ENCODE data around the gene BSDC1.

Gene BSDC1

DNA sequence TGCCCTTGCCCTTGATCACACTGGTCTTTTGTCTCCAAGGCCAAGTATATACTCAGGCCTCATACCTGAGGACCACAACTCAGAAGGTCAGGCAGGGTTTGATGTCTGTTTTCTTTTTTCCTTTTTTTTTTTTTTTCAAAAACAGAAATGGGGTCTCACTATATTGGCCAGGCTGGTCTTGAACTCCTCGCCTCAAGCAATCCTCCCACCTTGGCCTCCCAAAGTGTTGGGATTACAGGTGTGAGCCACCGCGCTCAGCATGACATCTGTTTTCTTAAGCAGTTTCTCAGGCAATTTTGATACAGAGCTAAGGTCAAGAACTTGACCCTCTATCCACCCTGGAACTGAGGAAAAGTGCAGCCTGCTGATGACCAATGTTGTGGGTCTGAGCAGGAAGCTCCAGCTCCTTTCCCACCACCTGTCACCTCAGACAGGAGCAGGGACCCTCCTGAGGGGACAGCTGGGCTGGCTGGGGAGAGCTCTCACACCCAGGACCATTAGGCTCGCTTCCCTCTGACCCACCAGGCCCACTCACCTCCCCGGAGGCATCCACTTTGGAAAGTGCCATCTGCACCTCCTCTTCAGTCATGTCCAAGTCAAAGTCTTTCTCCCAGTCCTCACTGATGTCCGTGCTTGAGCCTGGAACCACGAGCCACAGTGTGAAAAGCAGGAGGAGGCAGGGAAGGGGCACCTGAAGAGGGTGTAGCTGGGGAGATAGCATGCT lies 26.2 kb downstream of the BSDC1 start:
- ChIA-PET POLR2A (no interaction called here), CTCF (interaction anchor here (1.1 to 1.9 kb wide), 3 partner anchors 32 to 153 kb away, joined by 3 to 8 read pairs (median 4); partner anchors contain the start of gene MARCKSL1)
- Histone ChIP-seq H3K9me3 (ENCODE audit: control extremely low read depth in 1 of 5, control insufficient read depth in 4 of 5, insufficient read depth in 2 of 5, low read depth in 1 of 5, low read length in 4 of 5) (no peaks in the 10 kb centered on the region), H3K4me3 (ENCODE audit: control insufficient read depth in 1 of 7, extremely low read depth in 1 of 7, insufficient read depth in 4 of 7, low read depth in 2 of 7, low read length in 6 of 7) (no peak overlapping the region), H3K27ac (ENCODE audit: insufficient read depth in 1 of 2, low read depth in 1 of 2, low read length in 2 of 2, poor library complexity in 1 of 2, severe bottlenecking in 2 of 2) (no peak overlapping the region), H3K4me1 (ENCODE audit: control extremely low read depth in 1 of 4, control insufficient read depth in 4 of 4, insufficient read depth in 4 of 4, low read length in 3 of 4) (peaks cover 0 to 16% (median 10%) of the 10 kb centered on the region in 4 experiments), H3K27me3 (replicated peaks in 2 of 5; ENCODE audit: control insufficient read depth in 4 of 5, insufficient read depth in 5 of 5, low read length in 4 of 5) (no peaks in the 10 kb centered on the region), H3K36me3 (ENCODE audit: control insufficient read depth in 4 of 4, insufficient read depth in 4 of 4, low read length in 3 of 4) (peaks cover 4 to 71% (median 54%) of the 10 kb centered on the region in 4 experiments)
- no peak for DNase-seq
- 80% methylated on average over 1 of the region's 7 CpGs for WGBS (ENCODE audit: insufficient coverage)

DNA sequence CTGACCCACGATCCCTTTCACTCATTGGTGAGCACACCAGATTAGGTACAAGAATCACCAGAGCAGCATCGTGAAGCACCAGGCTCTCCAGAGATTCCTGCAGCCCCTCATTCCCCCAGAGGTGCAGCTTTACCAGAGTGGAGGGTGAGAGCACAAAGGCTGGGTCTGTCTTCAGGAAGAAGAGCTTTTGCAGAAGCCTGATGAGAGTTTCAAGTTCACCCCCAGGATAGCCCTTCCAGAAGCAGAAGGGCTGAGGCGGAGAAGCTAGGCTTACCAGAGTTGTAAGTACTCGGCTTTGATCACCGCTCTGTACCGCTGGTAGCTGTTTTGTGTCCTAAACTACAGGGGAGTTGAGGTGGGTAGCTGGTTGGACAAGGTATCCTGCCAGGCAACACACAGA lies 28.8 kb downstream of the BSDC1 start:
- H3K4me3 ChIP-seq (ENCODE audit: control insufficient read depth in 1 of 7, extremely low read depth in 1 of 7, insufficient read depth in 4 of 7, low read depth in 2 of 7, low read length in 6 of 7), result no peak overlapping the region
- ChIA-PET POLR2A (interaction anchor here (0.6 to 1.3 kb wide), 2 partner anchors 28 to 260 kb away, joined by 4 to 7 read pairs; no protein-coding TSS in a partner anchor), CTCF (interaction anchor here (0.9 to 1.7 kb wide), 7 partner anchors 12 to 29 kb away, joined by 3 to 4 read pairs (median 3); partner anchors contain the start of gene MARCKSL1)
- peaks cover 0 to 14% (median 2%) of the 10 kb centered on the region in 5 experiments for H3K27me3 ChIP-seq (replicated peaks in 2 of 5; ENCODE audit: control insufficient read depth in 4 of 5, insufficient read depth in 5 of 5, low read length in 4 of 5)
- no peak overlapping the region for H3K27ac ChIP-seq (ENCODE audit: insufficient read depth in 1 of 2, low read depth in 1 of 2, low read length in 2 of 2, poor library complexity in 1 of 2, severe bottlenecking in 2 of 2)
- DNase-seq, result no peak
- no peaks in the 10 kb centered on the region for H3K9me3 ChIP-seq (ENCODE audit: control extremely low read depth in 1 of 5, control insufficient read depth in 4 of 5, insufficient read depth in 2 of 5, low read depth in 1 of 5, low read length in 4 of 5)
- peaks cover 0 to 14% (median 11%) of the 10 kb centered on the region in 4 experiments for H3K4me1 ChIP-seq (ENCODE audit: control extremely low read depth in 1 of 4, control insufficient read depth in 4 of 4, insufficient read depth in 4 of 4, low read length in 3 of 4)
- 98% methylated on average over 6 of the region's 6 CpGs for WGBS (ENCODE audit: insufficient coverage)
- H3K36me3 ChIP-seq (ENCODE audit: control insufficient read depth in 4 of 4, insufficient read depth in 4 of 4, low read length in 3 of 4), result peaks cover 2 to 59% (median 48%) of the 10 kb centered on the region in 4 experiments

DNA sequence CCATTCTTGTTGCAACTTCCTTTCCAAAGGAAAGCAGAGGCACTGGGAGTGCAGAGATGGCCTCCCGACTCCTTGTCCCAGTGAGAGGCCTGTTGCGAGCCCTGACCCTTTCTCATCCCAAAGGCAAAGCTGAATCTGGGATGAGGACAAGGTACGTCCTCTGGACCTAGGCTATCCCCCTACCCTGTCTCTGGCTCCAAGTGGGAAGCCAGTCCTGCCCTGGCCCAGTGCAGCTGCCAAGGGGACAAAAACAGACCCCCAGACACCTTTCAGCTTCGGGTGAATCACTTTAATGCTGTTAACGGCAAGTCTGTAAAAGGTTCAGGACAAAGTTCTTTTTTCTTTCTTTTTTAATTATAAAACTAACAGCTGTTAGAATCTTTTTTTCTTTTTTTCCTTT lies 29.4 kb downstream of the BSDC1 start:
- H3K4me1 ChIP-seq (ENCODE audit: control extremely low read depth in 1 of 4, control insufficient read depth in 4 of 4, insufficient read depth in 4 of 4, low read length in 3 of 4), result peaks cover under 1 to 16% (median 13%) of the 10 kb centered on the region in 4 experiments
- H3K9me3 ChIP-seq (ENCODE audit: control extremely low read depth in 1 of 5, control insufficient read depth in 4 of 5, insufficient read depth in 2 of 5, low read depth in 1 of 5, low read length in 4 of 5), result no peaks in the 10 kb centered on the region
- H3K4me3 ChIP-seq (ENCODE audit: control insufficient read depth in 1 of 7, extremely low read depth in 1 of 7, insufficient read depth in 4 of 7, low read depth in 2 of 7, low read length in 6 of 7), result no peak overlapping the region
- H3K27ac ChIP-seq (ENCODE audit: insufficient read depth in 1 of 2, low read depth in 1 of 2, low read length in 2 of 2, poor library complexity in 1 of 2, severe bottlenecking in 2 of 2), result no peak overlapping the region
- H3K36me3 ChIP-seq (ENCODE audit: control insufficient read depth in 4 of 4, insufficient read depth in 4 of 4, low read length in 3 of 4), result peaks cover 2 to 55% (median 48%) of the 10 kb centered on the region in 4 experiments
- ChIA-PET CTCF (interaction anchor here (0.6 to 2.9 kb wide), 7 partner anchors 8 to 29 kb away, joined by 3 to 14 read pairs (median 3); partner anchors contain the start of gene MARCKSL1), POLR2A (no interaction called here)
- WGBS (ENCODE audit: insufficient coverage), result 100% methylated on average over 4 of the region's 5 CpGs
- DNase-seq, result no peak
- peaks cover 0 to 14% (median 2%) of the 10 kb centered on the region in 5 experiments for H3K27me3 ChIP-seq (replicated peaks in 2 of 5; ENCODE audit: control insufficient read depth in 4 of 5, insufficient read depth in 5 of 5, low read length in 4 of 5)

DNA sequence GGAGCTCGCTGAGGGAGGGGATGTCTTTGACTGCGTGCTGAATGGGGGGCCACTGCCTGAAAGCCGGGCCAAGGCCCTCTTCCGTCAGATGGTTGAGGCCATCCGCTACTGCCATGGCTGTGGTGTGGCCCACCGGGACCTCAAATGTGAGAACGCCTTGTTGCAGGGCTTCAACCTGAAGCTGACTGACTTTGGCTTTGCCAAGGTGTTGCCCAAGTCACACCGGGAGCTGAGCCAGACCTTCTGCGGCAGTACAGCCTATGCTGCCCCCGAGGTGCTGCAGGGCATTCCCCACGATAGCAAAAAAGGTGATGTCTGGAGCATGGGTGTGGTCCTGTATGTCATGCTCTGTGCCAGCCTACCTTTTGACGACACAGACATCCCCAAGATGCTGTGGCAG lies 30.5 kb downstream of the BSDC1 start:
- Histone ChIP-seq H3K4me1 (ENCODE audit: control extremely low read depth in 1 of 4, control insufficient read depth in 4 of 4, insufficient read depth in 4 of 4, low read length in 3 of 4) (peaks cover 3 to 18% (median 15%) of the 10 kb centered on the region in 4 experiments), H3K4me3 (ENCODE audit: control insufficient read depth in 1 of 7, extremely low read depth in 1 of 7, insufficient read depth in 4 of 7, low read depth in 2 of 7, low read length in 6 of 7) (no peak overlapping the region), H3K27ac (ENCODE audit: insufficient read depth in 1 of 2, low read depth in 1 of 2, low read length in 2 of 2, poor library complexity in 1 of 2, severe bottlenecking in 2 of 2) (no peak overlapping the region), H3K9me3 (ENCODE audit: control extremely low read depth in 1 of 5, control insufficient read depth in 4 of 5, insufficient read depth in 2 of 5, low read depth in 1 of 5, low read length in 4 of 5) (no peaks in the 10 kb centered on the region), H3K27me3 (replicated peaks in 2 of 5; ENCODE audit: control insufficient read depth in 4 of 5, insufficient read depth in 5 of 5, low read length in 4 of 5) (peaks cover 0 to 14% (median 2%) of the 10 kb centered on the region in 5 experiments), H3K36me3 (ENCODE audit: control insufficient read depth in 4 of 4, insufficient read depth in 4 of 4, low read length in 3 of 4) (peaks cover 2 to 46% (median 42%) of the 10 kb centered on the region in 4 experiments)
- no peak for DNase-seq
- WGBS (ENCODE audit: insufficient coverage), result 97% methylated on average over 11 of the region's 12 CpGs
- POLR2A ChIA-PET, result interaction anchor here (1.9 kb wide), 1 partner anchor 9 kb away, joined by 7 read pairs; no protein-coding TSS in a partner anchor
- CTCF ChIA-PET, result interaction anchor here (0.8 to 2.9 kb wide), 6 partner anchors 9 to 148 kb away, joined by 3 to 14 read pairs (median 4); no protein-coding TSS in a partner anchor

DNA sequence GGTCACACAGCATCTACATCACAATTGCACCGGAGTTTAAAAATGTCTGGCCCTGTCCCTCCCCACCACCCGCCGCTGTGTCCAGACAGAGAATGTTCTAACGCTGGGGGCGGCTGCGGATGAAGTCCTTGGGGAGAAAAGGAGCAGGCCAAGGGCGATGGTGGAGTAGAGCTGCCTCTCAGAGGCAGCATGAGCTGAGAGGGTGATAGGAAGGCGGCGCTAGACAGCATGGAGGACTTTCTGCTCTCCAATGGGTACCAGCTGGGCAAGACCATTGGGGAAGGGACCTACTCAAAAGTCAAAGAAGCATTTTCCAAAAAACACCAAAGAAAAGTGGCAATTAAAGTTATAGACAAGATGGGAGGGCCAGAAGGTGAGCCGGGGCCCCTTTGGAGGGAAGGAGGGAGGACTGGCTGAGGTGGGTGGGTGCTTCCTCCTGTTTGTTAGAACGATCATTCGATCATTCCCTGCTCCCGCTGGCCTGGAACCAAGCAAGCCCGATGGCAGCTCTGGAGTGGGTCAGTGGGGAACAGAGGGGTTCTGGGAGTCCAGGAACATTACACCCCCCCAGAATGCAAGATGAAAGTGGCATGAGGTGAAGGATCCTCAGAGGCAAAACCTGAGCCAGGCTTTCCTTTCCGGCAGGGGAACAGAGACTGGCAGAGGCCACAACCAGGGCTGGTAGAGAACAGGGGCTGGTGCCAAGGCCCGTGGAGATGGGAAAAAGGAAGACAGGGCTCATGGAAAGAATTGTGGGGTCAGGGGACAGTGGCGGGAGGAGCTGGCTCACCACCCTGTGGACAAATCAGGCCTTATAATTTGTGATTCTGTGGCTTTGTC lies 31.5 kb downstream of the BSDC1 start, which contains the start of the genes FAM229A and TSSK3:
Gene FAM229A, minus strand, starts transcription at position 12 of the 840 bp plus-strand sequence. CDS start 394 bp downstream, outside the sequence.
Gene TSSK3, plus strand, starts transcription at position 66 of the 840 bp plus-strand sequence. Its CDS starts 163 bp downstream, at position 229.
- no peak for DNase-seq
- Histone ChIP-seq H3K27me3 (replicated peaks in 2 of 5; ENCODE audit: control insufficient read depth in 4 of 5, insufficient read depth in 5 of 5, low read length in 4 of 5) (peaks cover 0 to 14% (median 2%) of the 10 kb centered on the region in 5 experiments), H3K27ac (ENCODE audit: insufficient read depth in 1 of 2, low read depth in 1 of 2, low read length in 2 of 2, poor library complexity in 1 of 2, severe bottlenecking in 2 of 2) (no peak within 1 kb of the TSS), H3K36me3 (ENCODE audit: control insufficient read depth in 4 of 4, insufficient read depth in 4 of 4, low read length in 3 of 4) (peaks cover 2 to 36% (median 34%) of the 10 kb centered on the region in 4 experiments), H3K9me3 (ENCODE audit: control extremely low read depth in 1 of 5, control insufficient read depth in 4 of 5, insufficient read depth in 2 of 5, low read depth in 1 of 5, low read length in 4 of 5) (no peaks in the 10 kb centered on the region), H3K4me1 (ENCODE audit: control extremely low read depth in 1 of 4, control insufficient read depth in 4 of 4, insufficient read depth in 4 of 4, low read length in 3 of 4) (peaks cover 3 to 18% (median 15%) of the 10 kb centered on the region in 4 experiments), H3K4me3 (ENCODE audit: control insufficient read depth in 1 of 7, extremely low read depth in 1 of 7, insufficient read depth in 4 of 7, low read depth in 2 of 7, low read length in 6 of 7) (peak within 1 kb of the TSS in 5 of 7 experiments; percentile 15 to 64 (median 54))
- CTCF ChIA-PET, result interaction anchor here (0.6 to 2.9 kb wide), 10 partner anchors 8 to 147 kb away, joined by 3 to 14 read pairs (median 4); partner anchors contain the start of gene MARCKSL1
- WGBS (ENCODE audit: insufficient coverage), result 87% methylated on average over 15 of the region's 17 CpGs
- POLR2A ChIA-PET, result interaction anchor here (1.9 to 2.9 kb wide), 2 partner anchors 10 to 27 kb away, joined by 7 to 13 read pairs; partner anchors contain the start of gene MARCKSL1

DNA sequence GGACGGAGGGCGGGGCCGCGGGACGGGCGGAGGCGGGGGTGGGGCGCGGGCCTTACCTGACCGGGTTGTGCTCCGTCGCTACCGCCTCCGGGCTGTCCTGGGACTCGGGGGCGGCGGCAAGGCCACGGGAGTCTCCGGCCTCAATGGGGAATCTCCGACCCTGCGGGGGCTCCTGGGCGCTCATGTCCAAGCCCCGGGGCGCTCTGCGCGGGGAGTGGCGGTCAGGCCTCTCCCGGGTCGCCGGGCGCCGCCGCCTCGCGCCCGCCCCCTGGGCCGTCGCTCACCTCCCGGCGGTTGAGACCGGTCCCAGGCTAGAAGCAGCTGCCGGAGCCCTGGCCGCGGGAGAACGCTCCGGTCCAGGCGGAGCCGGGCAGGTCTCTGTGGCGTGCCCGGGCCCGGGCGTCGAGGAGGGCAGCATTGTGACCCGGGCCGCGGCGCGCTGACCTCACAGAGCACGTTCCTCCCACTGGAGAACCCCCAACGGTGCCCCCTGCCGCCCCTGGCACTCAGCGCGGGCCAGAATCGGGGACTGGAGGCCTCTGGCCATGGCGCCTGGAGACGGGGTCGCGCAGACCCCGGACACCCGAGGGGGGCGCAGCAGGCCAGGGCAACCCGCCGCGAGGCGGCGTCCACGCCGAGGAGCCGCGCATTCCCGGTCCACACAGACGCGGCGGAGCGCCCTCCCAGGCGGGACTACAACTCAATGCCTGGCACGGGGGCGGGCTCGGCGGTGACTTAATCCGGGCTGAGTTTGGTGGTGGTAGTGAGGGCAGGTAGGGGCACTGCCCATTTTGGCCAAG lies 32.4 kb downstream of the BSDC1 start:
- DNase-seq, result peak; percentile 34 to 39 (median 34)
- no peaks in the 10 kb centered on the region for H3K9me3 ChIP-seq (ENCODE audit: control extremely low read depth in 1 of 5, control insufficient read depth in 4 of 5, insufficient read depth in 2 of 5, low read depth in 1 of 5, low read length in 4 of 5)
- H3K4me1 ChIP-seq (ENCODE audit: control extremely low read depth in 1 of 4, control insufficient read depth in 4 of 4, insufficient read depth in 4 of 4, low read length in 3 of 4), result peaks cover 3 to 18% (median 15%) of the 10 kb centered on the region in 4 experiments
- POLR2A ChIA-PET, result interaction anchor here (1.9 to 2.9 kb wide), 2 partner anchors 11 to 27 kb away, joined by 7 to 13 read pairs; partner anchors contain the start of gene MARCKSL1
- H3K27ac ChIP-seq (ENCODE audit: insufficient read depth in 1 of 2, low read depth in 1 of 2, low read length in 2 of 2, poor library complexity in 1 of 2, severe bottlenecking in 2 of 2), result no peak overlapping the region
- 4% methylated on average over 71 of the region's 91 CpGs for WGBS (ENCODE audit: insufficient coverage)
- CTCF ChIA-PET, result interaction anchor here (1.1 to 2.9 kb wide), 5 partner anchors 10 to 146 kb away, joined by 3 to 14 read pairs (median 3); partner anchors contain the start of gene MARCKSL1
- peaks cover 0 to 14% (median 2%) of the 10 kb centered on the region in 5 experiments for H3K27me3 ChIP-seq (replicated peaks in 2 of 5; ENCODE audit: control insufficient read depth in 4 of 5, insufficient read depth in 5 of 5, low read length in 4 of 5)
- peak overlapping the region in 5 of 7 experiments; percentile 15 to 64 (median 54) for H3K4me3 ChIP-seq (ENCODE audit: control insufficient read depth in 1 of 7, extremely low read depth in 1 of 7, insufficient read depth in 4 of 7, low read depth in 2 of 7, low read length in 6 of 7)
- peaks cover 2 to 28% (median 26%) of the 10 kb centered on the region in 4 experiments for H3K36me3 ChIP-seq (ENCODE audit: control insufficient read depth in 4 of 4, insufficient read depth in 4 of 4, low read length in 3 of 4)

Measured in common myeloid progenitor, CD34-positive (primary cell).